Calu3 (cell line): ENCODE data around the gene BRI3. TPM values are rescaled to one million over a fixed set of nuclear protein-coding genes. Genes with fewer than 3 reads are reported as not detected.

Experiments used
- BruUV-seq: library from RNA; stranded (reverse); fragments of 400-500 nt; replicated peaks from 2 replicates; lab custom pipeline; 2021; lab: Mats Ljungman, UMichigan
- CTCF ChIA-PET: fragments of 300-600 bp; sonication (Branson Sonifier 250); formaldehyde crosslinking; loops from one replicate; lab custom pipeline; 2022; ENCODE audit warnings: antibody characterized with exemption; lab: Charles Lee
- DNase-seq: peaks from one replicate; pipeline ENCODE4 v3.0.0; 2022
- H3K27ac Mint-ChIP-seq: one replicate; pipeline ENCODE4 v1.8.0; 2022; ENCODE audit warnings: mixed read lengths; ENCODE audit not compliant: unreplicated experiment
- H3K27me3 Mint-ChIP-seq: one replicate; pipeline ENCODE4 v1.8.0; 2022; ENCODE audit warnings: mixed read lengths; ENCODE audit not compliant: unreplicated experiment
- H3K36me3 Mint-ChIP-seq: one replicate; pipeline ENCODE4 v1.8.0; 2022; ENCODE audit warnings: mild to moderate bottlenecking, moderate library complexity, mixed read lengths; ENCODE audit not compliant: insufficient read depth, unreplicated experiment
- H3K4me1 Mint-ChIP-seq: one replicate; pipeline ENCODE4 v1.8.0; 2022; ENCODE audit warnings: mild to moderate bottlenecking, low read depth, mixed read lengths; ENCODE audit not compliant: unreplicated experiment
- H3K4me3 Mint-ChIP-seq: one replicate; pipeline ENCODE4 v1.8.0; 2022; ENCODE audit warnings: mild to moderate bottlenecking, low read depth, moderate library complexity, mixed read lengths; ENCODE audit not compliant: unreplicated experiment
- H3K9me3 Mint-ChIP-seq: one replicate; pipeline ENCODE4 v1.8.0; 2022; ENCODE audit warnings: low read depth, mixed read lengths; ENCODE audit not compliant: unreplicated experiment
- CTCF ChIP-seq: fragments of 200-600 bp; IDR thresholded peaks from one replicate; pipeline ENCODE4 v1.8.0; 2022; ENCODE audit warnings: antibody characterized with exemption; ENCODE audit not compliant: unreplicated experiment
- intact Hi-C: fragments of 100-400 bp; cut with micrococcal nuclease; formaldehyde crosslinking; loops from one replicate; pipeline ENCODE4 v1.10.0; 2022; ENCODE audit not compliant: unreplicated experiment
- total RNA-seq: library from RNA; stranded (reverse); gene quantifications from 2 replicates; pipeline ENCODE4 v1.2.3, GENCODE V29; 2022

BRI3 gene
- total RNA-seq, 1 experiment from 2014 or later, result 101 TPM

- H3K4me3 Mint-ChIP-seq, result no peak overlapping the region
- DNase-seq, result no peak
- CTCF ChIA-PET, result no interaction called here
- TF ChIP-seq CTCF, result no peak
- BruUV-seq, result no TSS peak
- intact Hi-C loops, result loop anchor here (5.0 kb wide), 1 partner anchor 545 kb away; no protein-coding TSS in a partner anchor
- H3K4me1 Mint-ChIP-seq, result no peaks in the 10 kb centered on the region
- peaks cover 50% of the 10 kb centered on the region for H3K36me3 Mint-ChIP-seq
- no peaks in the 10 kb centered on the region for H3K27me3 Mint-ChIP-seq
- H3K27ac Mint-ChIP-seq, result no peak overlapping the region
- no peaks in the 10 kb centered on the region for H3K9me3 Mint-ChIP-seq
Measured at GRCh38 chr7:98296833-98297232, 15.3 kb downstream of the BRI3 start.

- Mint-ChIP-seq H3K27me3 (no peaks in the 10 kb centered on the region), H3K4me1 (no peaks in the 10 kb centered on the region), H3K36me3 (peaks cover 40% of the 10 kb centered on the region), H3K4me3 (no peak overlapping the region), H3K27ac (no peak overlapping the region), H3K9me3 (no peaks in the 10 kb centered on the region)
- no peak for DNase-seq
- CTCF ChIA-PET, result interaction anchor here (0.7 kb wide), 1 partner anchor 80 kb away, joined by 3 read pairs; no protein-coding TSS in a partner anchor
- TF ChIP-seq CTCF, result no peak
- intact Hi-C loops, result loop anchor here (5.0 kb wide), 1 partner anchor 545 kb away; no protein-coding TSS in a partner anchor
- no TSS peak for BruUV-seq
Measured at GRCh38 chr7:98297626-98298286, 16.3 kb downstream of the BRI3 start.

GRCh38 chr7:98300595-98301372 is 19.3 kb downstream of the BRI3 start:
- BruUV-seq, result no TSS peak
- H3K9me3 Mint-ChIP-seq, result no peaks in the 10 kb centered on the region
- H3K4me3 Mint-ChIP-seq, result no peak overlapping the region
- H3K4me1 Mint-ChIP-seq, result no peaks in the 10 kb centered on the region
- no peak for TF ChIP-seq CTCF
- intact Hi-C loops, result no loop called here
- peak overlapping the region; percentile 56 for H3K27ac Mint-ChIP-seq
- CTCF ChIA-PET, result interaction anchor here (0.6 kb wide), 1 partner anchor 40 kb away, joined by 3 read pairs; no protein-coding TSS in a partner anchor
- H3K36me3 Mint-ChIP-seq, result peaks cover 50% of the 10 kb centered on the region
- no peak for DNase-seq
- H3K27me3 Mint-ChIP-seq, result no peaks in the 10 kb centered on the region

- H3K4me3 Mint-ChIP-seq, result no peak overlapping the region
- intact Hi-C loops, result no loop called here
- no peak for DNase-seq
- BruUV-seq, result no TSS peak
- H3K9me3 Mint-ChIP-seq, result no peaks in the 10 kb centered on the region
- H3K4me1 Mint-ChIP-seq, result no peaks in the 10 kb centered on the region
- CTCF ChIA-PET, result interaction anchor here (0.6 kb wide), 1 partner anchor 33 kb away, joined by 3 read pairs; no protein-coding TSS in a partner anchor
- TF ChIP-seq CTCF, result no peak
- no peak overlapping the region for H3K27ac Mint-ChIP-seq
- H3K36me3 Mint-ChIP-seq, result peaks cover 58% of the 10 kb centered on the region
- no peaks in the 10 kb centered on the region for H3K27me3 Mint-ChIP-seq
Measured at GRCh38 chr7:98301693-98302470, 20.4 kb downstream of the BRI3 start.
